Hippocampal formation (tissue), 2 donors: ENCODE data around the gene BDKRB2.

ENCODE experiments used
- DNase-seq, 2 donors: peaks; one replicate each; lab custom pipeline; 2025; lab: John Stamatoyannopoulos, UW

BDKRB2 gene

DNA sequence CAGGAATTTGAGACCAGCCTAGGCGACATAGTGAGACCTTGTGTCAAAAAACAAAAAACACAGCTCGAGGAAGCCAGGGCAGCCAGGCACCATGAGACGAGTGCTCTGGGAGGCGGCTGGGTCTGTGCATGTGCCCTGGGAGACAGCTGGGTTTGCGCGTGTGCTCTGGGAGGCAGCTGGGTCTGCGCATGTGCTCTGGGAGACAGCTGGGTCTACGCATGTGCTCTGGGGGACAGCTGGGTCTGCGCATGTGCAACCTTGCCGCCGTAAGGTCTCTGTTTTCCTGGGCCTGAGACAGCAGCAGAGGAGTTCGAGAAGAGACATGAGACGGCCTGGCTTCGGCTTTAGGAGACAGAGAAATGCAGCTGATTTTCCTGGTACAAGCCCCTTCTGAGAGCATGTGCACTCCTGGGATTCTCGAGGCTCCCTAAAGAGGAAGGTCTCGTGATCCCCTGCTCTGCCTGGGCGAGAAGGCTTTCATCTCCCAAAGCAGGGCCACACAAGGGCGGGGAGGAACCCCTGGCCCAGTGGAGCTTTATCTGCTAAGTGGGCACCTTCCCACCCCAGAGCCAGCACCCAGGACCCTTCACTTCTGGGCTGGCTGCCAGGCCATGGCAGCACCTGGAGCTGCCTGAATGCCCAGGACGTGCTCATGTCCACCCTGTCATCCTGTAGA, 47.8 kb downstream of the BDKRB2 start:
- DNase-seq = no peak

DNA sequence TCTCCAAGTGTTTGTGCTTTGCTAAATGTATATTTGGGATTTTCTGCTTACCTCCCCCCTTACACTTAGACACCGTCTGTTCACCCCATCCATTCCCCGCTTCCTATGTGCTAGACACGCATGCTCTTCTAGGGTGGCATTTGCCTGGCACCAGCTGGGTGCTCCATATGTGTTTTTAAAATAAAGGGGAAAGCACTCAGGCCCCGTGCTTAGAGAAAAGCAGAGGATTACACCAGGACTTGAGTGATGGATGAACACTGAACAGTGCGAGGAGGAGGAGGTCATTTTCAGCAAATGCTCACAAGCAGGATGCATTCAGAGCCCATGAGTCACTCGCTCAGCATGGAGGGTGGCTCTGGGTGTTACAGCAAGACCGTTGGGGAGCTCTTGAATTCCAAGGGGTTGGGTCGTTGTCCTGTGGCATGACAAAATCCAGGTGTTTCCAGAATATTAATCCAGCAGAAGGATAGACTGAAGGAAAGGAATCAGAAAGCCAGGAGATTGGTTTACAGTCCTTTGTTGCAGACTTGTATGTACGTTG, 48.4 kb downstream of the BDKRB2 start:
- no peak for DNase-seq

DNA sequence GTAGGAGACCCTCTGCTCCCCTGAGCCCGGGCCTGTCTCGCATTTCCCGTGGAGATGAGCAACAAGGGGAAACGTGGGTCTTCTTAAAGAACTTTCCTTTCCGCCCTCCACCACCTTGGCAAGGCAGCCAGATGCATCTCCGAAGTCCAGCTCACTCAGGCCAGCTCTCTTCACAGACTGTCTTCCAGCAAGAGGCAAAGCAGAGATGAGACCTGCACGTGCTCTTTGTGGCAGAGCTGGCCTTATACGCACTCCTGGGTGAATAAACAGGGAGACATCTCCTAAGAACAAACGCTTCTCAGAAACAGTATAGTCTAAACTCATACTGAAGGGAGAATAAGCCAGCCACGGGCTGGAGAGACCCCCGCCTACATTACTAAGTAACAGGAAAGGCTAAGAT, 50.0 kb downstream of the BDKRB2 start:
- no peak for DNase-seq

DNA sequence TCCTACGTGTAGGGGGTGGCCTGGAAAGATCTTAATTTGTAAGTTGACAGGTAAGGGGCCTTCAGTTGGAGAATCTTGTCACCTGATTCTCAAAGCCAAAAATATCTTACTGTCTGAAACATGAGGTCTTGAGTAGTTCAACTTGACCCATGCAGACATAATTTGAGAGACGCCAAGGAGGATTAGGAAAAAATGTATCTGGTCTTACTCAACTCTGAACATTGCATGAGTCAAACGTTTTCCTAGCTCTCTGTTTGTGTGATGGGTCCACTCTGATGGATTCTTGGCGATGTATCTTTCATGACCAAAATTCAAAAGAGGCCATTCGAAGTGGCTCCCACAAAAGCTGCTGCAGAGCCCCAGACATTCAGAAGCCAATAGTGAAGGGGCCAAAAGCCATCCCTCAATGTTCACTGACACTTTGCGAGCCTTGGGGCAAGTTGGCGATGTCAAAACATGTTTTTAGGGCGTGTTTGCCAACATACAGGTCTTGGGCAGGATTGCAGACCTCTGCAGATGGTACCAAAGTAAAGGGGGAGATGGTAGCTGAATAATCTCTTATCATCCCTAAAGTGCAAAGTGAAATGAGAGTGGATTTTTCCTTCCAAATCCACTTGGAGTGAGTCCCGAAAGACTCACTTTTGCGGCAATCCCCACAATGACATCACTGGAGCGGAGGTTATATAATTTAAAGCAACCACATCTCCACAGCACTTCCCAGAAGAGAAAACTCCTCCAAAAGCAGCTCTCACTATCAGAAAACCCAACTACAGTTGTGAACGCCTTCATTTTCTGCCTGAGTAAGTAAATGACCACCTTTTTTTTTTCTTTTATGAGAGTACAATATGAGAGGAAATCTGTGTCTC, 51.1 kb downstream of the BDKRB2 start, which contains the start of gene BDKRB1:
TSS of gene BDKRB1 (plus strand) at position 710 of the 866 bp plus-strand sequence. CDS start 7,473 bp downstream, outside the sequence.
- no peak for DNase-seq

DNA sequence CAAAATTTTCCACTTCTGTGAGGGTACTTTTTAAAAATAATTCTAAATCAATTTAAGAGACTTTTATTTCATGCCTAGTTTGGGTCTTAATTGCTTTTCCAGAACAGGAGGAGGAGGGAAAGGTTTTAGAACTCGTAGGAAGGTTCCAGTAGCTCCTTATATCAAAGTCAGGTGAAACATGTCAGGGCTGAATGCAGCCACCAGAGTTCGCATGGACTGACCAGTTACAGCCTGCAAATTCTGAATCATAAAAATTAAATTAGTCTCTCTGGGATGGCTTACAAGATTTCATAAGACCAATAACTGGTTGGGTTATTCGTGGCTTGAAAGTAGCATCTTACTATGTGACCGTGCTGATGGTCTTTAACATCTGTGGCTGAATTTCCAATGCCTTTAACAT, 51.8 kb downstream of the BDKRB2 start:
- DNase-seq = no peak

DNA sequence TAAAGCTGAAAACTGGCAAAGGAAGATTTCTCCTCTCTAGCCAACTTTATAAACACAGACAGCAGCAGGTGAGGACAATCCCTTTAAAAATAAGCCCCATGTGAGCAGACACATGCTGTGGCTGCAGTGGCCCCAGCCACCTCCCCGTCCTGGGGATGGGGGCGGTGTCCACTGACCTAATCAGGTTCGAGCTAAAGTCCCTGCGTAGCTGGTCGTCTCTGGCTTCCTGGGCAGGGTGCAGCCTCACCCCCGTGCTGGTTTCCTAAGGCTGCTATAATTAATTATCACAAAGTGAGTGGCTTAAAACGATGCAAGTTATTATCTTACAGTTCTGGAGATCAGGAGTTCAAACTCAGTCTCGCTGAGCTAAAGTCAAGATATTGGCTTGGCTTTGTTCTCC, 52.4 kb downstream of the BDKRB2 start:
- DNase-seq = no peak

DNA sequence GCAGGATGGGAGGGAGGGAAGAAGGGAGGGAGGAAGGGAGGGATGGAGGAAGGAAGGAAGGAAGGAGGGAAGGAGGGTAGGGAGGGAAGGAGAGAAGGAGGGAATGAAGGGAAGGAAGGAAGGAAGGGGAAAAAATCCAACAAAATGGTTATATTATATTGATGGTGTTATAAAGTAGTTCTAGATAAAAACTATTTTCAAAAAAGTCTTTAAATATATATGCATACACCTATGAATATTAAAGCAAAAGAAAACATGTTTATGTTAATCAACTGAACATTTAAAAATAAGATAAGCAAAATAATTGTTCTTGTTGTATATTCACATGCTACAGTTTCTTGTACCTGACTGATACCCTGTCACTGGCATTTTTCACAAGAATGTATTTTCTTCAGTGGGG, 53.3 kb downstream of the BDKRB2 start:
- DNase-seq = no peak

DNA sequence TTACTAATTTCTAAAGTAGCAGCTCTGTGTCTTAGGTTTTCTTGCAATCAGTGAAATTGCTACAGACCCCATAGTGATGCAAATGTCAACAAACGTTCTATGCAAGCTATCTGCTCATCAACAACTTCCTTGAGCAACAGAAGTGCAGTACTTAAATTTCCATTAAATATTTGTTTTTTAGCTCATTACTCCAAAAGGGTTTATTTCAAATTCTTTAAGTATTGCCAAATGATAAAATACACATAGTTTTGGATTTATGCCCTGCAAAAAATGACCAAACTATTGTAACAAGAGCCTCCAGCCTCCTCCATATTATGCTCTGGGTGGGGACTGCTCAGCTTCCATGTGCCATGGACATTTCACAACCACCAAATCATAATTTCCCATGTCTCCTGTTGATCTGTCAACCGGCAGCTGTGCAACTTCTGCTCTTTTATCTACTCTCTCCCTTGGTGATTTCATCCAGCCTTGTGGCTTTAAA, 55.7 kb downstream of the BDKRB2 start:
- no peak for DNase-seq

DNA sequence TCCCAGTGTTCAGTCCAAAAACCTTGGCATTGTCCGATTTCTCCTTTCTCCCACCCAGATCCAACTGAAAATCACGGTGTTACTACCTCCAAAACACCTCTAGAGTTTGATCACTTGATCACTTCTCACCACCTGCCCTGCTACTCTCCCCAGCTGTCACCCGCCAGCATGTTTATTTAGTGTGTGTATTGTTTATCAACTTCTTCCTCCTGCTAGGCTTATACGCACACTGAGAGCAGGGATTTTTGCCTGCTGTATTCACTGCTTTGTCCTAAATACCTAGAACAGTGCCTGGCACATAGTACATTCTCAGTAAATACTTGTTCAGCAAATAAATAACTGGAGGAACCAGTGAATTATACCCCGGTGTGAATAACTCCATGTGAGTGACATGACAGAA, 56.4 kb downstream of the BDKRB2 start:
- DNase-seq = no peak

DNA sequence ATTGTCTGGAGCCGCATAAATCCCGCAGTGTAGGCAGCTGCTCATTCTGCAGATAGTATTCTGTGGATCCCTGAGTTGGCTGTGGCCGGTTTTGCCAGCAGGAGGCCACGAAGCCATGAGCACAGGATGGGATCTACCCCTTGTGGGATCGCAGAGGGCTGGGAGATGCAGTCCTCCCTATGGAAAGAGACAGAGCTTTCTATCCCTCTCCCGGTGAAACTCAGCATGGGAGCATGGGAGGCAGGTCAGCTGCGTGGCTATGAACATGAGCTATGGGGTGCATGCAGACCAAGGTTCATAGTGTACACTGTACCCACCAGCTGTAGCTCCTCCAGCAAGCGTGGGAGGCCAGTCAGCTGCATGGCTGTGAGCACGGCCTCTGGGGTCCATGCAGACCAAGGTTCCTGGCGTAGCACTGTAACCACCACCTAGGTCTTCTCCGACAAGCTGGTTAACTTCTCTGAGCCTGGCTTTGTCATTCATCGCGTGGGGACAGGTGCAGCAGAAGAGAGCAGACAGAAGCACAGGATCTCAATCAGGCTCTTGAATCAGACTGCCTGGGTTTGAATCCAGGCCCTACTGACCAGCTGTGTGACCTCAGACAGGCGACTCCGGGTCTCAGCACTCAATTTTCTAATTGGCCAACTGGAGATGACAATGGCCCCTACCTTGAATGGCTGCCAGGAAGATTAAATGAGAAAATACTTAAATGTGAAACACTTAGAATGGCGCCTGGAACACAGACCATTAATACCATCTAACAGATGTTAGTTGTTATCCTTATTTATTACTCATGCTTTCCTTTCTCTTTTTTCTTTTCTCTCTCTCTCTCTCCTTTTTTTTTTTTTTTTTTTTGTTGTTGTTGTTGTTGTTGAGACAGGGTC, 57.4 kb downstream of the BDKRB2 start:
- no peak for DNase-seq

DNA sequence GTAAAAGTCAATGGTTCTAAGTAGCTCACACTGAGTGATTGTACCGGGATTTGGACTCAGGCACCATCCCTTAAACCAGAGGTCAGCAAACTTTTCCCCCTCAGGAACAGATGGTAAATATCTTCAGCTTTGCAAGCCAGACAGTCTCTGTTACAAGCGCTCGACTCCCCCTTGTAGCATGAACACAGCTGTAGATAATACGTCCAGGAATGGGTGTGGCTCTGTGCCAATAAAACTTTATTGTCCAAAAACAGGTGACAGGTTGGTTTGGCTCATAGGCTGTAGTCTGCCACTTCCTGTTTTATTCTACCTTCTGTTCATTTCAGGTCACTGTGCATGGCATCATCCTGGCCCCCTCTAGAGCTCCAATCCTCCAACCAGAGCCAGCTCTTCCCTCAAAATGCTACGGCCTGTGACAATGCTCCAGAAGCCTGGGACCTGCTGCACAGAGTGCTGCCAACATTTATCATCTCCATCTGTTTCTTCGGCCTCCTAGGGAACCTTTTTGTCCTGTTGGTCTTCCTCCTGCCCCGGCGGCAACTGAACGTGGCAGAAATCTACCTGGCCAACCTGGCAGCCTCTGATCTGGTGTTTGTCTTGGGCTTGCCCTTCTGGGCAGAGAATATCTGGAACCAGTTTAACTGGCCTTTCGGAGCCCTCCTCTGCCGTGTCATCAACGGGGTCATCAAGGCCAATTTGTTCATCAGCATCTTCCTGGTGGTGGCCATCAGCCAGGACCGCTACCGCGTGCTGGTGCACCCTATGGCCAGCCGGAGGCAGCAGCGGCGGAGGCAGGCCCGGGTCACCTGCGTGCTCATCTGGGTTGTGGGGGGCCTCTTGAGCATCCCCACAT, 58.9 kb downstream of the BDKRB2 start:
- no peak for DNase-seq

DNA sequence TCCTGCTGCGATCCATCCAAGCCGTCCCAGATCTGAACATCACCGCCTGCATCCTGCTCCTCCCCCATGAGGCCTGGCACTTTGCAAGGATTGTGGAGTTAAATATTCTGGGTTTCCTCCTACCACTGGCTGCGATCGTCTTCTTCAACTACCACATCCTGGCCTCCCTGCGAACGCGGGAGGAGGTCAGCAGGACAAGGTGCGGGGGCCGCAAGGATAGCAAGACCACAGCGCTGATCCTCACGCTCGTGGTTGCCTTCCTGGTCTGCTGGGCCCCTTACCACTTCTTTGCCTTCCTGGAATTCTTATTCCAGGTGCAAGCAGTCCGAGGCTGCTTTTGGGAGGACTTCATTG, 59.5 kb downstream of the BDKRB2 start:
- no peak for DNase-seq

DNA sequence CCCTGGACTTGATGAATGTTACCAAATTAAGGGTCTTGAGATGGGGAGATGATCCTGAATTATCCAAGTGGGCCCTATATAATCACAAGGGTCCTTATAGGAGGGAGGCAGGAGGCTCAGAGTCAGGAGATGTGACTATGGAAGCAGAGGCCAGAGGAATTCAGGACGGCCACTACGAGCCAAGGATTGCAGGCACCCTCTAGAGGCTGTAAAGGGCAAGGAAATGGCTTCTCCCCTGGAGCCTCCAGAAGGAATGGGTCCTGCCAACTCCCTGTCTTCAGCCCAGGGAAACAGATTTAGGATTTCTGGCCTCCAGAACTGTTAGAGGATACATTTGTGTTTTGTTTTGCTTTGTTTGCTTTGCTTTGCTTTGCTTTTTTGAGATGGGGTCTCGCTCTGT, 60.2 kb downstream of the BDKRB2 start:
- no peak for DNase-seq

DNA sequence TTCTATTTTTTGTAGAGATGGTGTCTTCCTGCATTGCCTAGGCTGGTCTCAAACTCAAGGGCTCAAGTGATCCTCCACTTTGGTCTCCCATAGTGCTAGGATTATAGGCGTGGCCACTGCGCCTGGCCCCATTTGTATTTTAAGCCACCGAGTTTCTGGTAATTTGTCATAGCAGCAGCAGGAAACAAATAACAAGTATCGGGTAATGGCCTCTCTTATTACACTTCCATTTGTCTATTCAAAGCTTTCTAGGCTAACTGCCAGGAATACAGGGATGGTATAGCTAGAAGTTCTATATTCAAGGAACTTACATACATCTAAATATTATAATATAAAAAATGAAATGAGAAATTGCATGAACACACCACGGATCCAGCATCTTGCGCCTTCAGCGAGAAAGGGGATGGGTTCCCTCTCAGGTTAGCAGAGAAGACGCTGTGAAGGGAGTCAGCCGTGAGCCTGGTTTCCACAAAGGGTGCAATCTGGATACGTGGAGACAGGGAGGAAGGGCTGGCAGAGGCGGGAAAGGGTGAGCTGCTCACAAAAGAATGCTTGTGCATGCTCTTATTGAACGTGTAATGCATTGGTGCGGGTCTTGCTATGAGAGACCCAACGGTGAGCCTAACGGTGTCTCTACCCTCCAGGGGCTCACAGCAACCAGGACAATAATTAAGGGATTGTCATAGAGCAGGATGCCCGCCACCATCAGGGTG, 60.9 kb downstream of the BDKRB2 start:
- no peak for DNase-seq

DNA sequence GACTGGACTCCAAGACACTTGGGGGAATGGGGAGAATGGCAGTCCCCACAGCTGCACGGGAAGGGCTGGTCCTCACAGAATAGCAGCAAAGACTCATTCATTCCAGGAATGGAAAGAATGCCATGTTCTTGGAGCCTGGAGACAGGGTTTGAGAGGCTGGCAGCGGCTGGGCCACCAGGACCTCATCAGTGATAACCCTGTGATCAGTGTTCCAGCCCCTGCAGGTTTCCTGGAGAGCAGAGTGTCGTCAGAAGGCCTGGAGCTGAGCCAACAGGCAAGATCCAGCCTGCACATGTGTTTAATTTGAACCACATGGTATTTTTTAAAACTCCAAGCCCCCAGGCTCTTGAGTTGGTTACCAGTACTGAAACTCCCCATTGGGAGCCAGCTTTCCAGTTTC, 62.7 kb downstream of the BDKRB2 start:
- DNase-seq = no peak

DNA sequence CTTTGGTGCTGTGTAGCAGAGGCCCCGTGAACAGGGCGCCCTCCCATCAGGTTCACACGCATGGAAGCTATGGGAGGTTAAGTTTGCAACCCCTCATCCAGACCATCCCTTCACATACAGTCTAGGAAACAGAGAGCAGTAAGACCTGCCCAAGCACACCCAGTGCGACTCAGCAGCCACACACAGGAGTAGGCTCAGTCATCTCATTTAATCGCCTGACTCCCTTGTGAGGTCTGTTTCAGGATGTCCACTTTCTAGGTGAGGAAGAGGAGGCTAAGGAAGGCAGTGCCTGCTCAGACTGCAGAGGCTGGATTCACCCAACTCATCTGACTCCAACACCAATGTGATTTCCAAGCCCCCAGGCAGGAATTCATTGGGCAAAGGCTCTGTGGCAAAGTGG, 63.3 kb downstream of the BDKRB2 start:
- no peak for DNase-seq

DNA sequence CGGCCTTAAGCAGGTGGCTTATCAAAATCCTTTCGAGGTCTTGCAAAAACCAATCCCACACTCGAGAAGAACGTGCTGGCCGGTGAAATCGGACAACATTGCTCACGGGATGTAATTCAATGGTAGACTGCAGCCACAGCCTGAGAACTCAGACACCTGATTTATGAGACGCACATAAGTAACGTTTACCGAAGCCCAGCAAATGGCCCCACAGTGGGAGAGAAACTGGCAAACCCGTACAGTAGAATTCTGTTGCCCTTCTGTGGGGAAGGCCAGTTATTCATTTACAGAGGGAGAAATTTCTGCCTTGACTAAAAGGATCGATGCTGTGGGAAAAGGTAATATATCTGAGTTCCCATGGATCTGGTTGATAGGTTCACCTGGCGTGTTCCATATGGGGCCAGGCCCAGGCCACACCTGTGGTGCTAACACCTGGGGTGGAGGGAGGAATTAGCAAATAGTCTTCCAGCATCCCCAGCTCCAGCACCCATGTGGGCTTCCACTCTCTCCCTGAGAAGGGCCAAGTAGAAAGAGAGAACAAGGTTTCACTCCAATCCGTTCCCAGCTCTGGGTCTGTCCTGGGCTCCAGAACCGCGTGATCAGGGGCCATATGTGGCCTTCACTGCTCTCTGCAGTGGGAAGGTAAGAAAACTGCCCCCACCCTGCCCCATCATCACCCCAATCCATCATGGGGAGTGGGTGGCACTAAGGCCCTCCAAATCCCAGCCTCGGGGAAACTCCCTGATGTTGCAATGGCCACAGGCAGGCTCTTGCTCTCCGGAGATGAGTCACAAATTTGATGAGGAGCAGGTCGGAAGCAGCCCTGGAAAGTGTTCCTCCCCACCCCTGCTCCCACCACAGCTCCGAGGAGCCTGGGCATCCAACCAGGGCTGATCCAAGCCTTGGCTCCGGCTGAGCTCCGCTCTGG, 64.1 kb downstream of the BDKRB2 start:
- DNase-seq = no peak

DNA sequence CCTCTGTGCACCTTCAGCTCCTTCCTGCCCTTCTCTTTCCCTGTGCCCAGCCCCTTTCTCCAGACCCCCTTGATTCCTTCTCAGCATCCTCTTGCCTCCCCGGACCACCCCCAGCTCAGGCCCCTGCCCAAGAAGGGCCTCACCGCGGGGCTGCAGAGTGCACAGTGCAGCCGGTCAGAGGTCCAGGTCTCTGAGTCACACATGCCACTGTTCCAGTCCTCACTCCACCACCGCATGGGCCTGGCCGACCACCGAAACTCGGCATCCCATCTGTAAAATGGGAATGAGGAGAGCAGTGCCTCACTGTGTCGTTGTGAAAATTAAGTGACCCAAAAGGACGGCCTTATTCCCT, 64.7 kb downstream of the BDKRB2 start:
- DNase-seq = no peak
